CMK (cell line): ENCODE data around the gene TECTB.
A peak's percentile ranks its signal among the peaks of the same experiment; 100 is the strongest.

ENCODE experiments used
- DNase-seq: peaks from one replicate; pipeline ENCODE4 v3.0.0-alpha.2; 2010; ENCODE audit warnings: low read depth

The TECTB gene

GRCh38 chr10:112311481-112311880 is 28.3 kb downstream of the TECTB start:
- DNase-seq, result no peak

GRCh38 chr10:112313234-112313633 is 30.0 kb downstream of the TECTB start:
- DNase-seq, result peak; percentile 59

GRCh38 chr10:112313911-112314310 is 30.7 kb downstream of the TECTB start:
- no peak for DNase-seq

GRCh38 chr10:112314822-112315474 is 31.7 kb downstream of the TECTB start:
- peak; percentile 25 for DNase-seq

- no peak for DNase-seq
Observed at GRCh38 chr10:112327678-112328077, 44.5 kb downstream of the TECTB start.

- DNase-seq, result no peak
Observed at GRCh38 chr10:112330162-112330561, 47.0 kb downstream of the TECTB start.

- no peak for DNase-seq
Observed at GRCh38 chr10:112330607-112331160, 47.5 kb downstream of the TECTB start.

GRCh38 chr10:112332022-112332421 is 48.8 kb downstream of the TECTB start:
- no peak for DNase-seq

- no peak for DNase-seq
Observed at GRCh38 chr10:112332509-112333228, 49.5 kb downstream of the TECTB start.

GRCh38 chr10:112333452-112333851 is 50.3 kb downstream of the TECTB start:
- no peak for DNase-seq

- no peak for DNase-seq
Observed at GRCh38 chr10:112335111-112335867, 52.1 kb downstream of the TECTB start.

- no peak for DNase-seq
Observed at GRCh38 chr10:112335868-112336265, 52.7 kb downstream of the TECTB start.

GRCh38 chr10:112336556-112337201 is 53.5 kb downstream of the TECTB start:
- DNase-seq, result no peak

GRCh38 chr10:112338957-112339356 is 55.8 kb downstream of the TECTB start:
- DNase-seq, result no peak

GRCh38 chr10:112340601-112341000 is 57.4 kb downstream of the TECTB start:
- no peak for DNase-seq

- DNase-seq, result no peak
Observed at GRCh38 chr10:112343056-112343806, 60.0 kb downstream of the TECTB start.

- no peak for DNase-seq
Observed at GRCh38 chr10:112344261-112344660, 61.1 kb downstream of the TECTB start.

GRCh38 chr10:112345202-112345601 is 62.0 kb downstream of the TECTB start:
- no peak for DNase-seq

GRCh38 chr10:112345743-112346142 is 62.5 kb downstream of the TECTB start:
- no peak for DNase-seq

GRCh38 chr10:112346774-112347173 is 63.6 kb downstream of the TECTB start:
- no peak for DNase-seq
